Hematopoietic multipotent progenitor cell treated with erythropoietin and hydrocortisone succinate and interleukin-3 and kit ligand, for 4 days (in vitro differentiated cells): ENCODE results near the gene KIF26A.

Source experiments
- DNase-seq: peaks from one replicate; pipeline ENCODE4 v3.0.0-alpha.2; 2015

Gene KIF26A

DNA sequence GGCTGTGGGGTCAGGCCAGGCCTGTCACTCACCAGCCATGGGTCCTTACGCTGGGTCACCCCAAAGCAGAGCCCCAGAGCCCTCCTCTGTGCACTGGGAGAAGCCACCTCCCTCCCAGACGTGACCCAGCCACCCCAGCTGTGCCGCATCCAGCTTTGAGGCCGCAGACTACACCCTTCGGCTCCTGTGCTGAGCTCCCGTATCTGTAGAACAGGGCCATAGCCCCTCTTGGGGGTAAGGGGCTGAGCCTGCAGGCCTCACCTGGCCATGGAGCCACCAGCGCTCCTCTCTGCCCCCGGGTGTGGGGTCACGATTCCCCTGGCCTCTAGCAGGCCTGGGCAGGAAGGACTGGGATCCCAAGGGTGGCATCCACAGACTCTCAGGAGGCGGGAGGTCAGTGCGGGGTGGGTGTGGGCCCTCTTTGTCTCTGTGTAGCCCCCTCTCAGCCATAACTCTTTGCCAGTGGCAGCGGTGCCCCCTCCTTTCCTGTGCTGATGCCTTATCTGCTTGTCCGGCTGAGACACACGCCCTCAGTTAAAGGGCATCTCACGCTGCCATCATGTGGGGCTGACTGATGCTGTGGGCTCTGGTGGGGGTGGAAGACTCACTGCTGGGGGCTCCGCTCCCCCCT lies 36.6 kb upstream of the KIF26A start:
- DNase-seq: no peak

DNA sequence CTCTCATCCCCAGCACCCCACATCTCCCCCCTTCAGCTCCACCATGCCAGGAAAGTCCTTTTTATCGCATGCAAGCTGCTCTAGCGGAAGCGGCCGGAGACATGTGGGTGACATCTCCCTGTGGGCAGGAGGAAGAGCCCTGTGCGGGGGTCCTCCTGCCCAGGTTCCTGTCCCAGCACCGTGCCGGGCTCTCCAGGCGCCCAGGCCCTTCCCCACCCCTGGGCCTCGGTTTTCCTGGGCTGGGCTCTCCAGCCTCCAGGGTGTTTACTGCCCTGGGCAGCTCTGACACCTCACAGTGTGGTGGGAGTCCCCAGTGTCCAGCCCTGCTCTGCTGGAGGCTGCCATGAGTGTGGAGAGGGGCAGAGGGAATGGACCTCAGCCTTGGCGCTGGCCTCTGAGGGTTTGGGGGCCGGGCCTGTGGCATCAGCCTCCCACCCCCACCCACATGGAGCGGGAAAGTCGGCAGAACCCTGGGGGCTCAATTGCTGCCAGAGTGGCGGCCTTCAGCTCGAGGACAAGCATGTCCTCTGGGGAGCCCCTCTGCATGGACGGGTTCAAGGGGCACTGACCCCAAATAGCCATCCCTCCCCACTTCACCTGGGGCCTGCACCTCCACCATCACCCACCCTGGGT lies 36.0 kb upstream of the KIF26A start:
- no peak for DNase-seq

DNA sequence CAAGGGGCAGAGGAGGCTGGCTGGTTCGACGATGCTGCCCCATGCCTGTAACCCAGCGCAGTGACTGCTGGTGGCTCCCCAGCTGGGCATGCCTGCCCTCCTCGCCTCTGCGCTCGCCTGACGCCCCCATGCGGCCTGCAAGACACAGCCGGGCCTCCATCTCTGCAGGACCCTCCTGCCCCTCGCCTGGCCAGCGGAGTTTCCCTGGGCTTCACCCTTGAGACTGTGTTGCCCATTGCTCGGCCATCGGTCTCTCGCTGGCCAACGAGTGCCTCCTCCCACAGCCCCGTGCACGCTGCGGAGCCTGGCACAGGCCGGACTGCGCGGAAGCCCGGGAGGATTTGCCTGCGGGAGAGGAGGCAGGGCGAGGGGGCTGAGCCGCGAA lies 35.3 kb upstream of the KIF26A start:
- no peak for DNase-seq

DNA sequence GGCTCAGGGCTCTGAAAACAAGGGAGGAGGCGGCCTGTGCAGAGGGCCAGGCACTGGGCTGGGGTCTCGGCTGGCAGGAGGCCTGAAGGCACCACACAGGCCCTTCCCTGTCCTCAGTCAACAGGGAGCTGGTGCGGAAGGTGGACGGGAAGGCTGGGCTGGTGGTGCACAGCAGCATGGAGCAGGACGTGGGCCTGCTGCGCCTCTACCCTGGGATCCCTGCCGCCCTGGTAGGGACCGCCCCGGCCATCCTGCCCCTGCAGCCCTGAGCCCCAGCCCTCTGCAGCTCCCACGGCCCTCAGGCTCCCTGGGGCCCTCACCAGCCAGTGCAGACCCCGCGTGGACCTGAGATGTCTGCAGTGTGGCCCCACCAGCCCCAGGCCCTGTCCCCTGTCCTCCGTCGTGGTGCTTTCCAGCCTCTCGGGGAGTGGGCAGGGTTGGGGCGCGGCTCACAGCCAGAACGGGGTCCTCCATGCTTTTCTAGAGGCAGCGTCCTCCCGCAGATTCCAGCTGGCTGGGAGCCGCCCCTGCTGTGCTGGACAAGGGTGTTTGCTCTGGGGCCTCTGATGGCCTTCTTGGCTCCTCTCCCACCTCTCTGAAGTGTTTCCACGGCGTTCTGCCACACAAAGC lies 34.8 kb upstream of the KIF26A start:
- no peak for DNase-seq

DNA sequence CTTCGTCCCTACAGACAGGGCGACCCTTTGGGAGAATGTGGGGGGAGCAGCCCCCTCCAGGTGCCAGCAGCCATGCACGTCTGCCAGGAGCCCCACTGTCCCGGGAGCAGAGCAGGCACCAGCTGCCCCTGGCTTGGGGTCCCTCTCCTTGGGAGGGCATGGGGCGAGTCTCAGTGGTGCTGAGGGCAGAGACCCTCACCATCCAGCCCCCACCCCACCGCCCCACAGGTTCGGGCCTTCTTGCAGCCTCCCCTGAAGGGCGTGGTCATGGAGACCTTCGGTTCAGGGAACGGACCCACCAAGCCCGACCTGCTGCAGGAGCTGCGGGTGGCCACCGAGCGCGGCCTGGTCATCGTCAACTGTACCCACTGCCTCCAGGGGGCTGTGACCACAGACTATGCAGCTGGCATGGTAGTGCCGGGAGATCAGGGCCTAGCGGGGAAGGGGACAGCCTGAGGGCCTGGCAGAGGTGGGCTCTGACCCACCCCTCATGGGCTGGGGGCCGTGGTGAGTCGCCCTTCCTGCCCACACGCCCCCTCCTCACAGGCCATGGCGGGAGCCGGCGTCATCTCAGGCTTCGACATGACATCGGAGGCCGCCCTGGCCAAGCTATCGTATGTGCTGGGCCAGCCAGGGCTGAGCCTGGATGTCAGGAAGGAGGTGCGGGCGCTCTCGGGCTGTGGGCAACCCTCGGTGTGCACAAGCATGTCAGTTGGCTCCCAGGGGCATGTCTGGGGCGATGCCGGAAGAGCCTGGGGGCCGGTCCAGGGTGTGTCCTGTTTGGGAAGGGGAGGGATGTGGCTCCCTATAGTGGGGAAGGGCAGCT lies 34.1 kb upstream of the KIF26A start:
- no peak for DNase-seq

DNA sequence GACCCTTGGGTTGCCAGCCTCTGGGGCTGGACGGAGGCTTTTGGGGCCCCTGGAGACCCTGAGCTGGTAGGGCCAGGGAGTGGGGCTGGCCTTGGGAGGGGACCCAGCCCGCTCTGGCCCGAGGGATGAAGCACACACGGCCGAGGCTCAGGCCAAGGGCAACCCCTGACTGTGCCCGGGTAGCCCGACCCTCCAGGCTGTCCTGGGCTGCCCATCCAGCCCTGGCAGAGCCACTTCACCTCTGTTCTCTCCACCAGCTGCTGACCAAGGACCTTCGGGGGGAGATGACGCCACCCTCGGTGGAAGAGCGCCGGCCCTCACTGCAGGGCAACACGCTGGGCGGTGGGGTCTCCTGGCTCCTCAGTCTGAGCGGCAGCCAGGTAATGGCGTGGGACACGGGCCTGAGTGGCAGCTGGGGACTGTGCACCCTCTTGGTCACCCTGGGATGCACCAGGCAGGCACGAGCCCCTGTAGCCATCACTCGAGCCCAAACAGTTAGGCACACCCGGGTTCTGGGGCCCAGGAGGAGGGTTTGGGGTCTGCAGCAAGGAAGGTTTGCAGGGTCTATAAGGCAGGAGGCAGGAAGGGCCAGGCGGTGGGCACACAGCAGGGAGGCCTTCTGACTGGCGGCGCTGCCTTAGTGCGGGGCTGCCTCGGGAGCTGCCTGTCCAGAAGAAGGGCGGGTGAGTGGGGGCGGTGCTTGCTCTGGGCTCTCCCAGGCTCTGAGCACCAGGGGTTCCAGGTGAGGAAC lies 33.1 kb upstream of the KIF26A start:
- DNase-seq: no peak

DNA sequence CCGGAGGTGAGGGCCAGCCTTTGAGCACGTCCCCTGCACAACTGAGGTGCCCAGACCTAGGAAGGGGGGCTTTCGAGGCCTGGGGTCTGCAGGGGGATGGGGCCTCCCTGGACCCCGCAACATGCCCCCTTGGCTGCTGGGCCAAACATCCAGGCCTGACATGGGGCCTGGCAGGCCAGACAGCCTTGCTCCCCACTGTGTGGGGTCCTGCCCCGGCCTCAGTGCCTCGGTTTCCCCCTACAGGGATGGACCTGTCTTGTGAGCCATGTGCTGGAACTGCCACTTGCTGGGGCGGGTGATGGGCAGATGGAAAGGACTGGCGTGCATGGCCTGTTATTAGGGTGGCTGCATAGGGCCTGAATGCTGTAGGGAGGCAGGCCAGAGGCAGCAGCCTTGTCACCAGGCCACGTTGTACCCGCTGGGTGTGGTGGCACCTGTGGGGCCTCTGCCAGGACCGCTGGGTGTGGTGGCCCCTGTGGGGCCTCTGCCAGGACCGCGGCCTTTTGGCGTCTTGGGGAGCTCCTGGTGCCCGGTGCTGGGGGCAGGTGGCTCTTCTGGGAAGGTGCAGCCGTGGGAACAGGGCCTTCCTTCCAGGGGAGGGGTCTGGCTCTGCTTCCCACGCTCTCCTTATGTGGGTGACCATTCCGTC lies 32.4 kb upstream of the KIF26A start:
- DNase-seq: no peak

DNA sequence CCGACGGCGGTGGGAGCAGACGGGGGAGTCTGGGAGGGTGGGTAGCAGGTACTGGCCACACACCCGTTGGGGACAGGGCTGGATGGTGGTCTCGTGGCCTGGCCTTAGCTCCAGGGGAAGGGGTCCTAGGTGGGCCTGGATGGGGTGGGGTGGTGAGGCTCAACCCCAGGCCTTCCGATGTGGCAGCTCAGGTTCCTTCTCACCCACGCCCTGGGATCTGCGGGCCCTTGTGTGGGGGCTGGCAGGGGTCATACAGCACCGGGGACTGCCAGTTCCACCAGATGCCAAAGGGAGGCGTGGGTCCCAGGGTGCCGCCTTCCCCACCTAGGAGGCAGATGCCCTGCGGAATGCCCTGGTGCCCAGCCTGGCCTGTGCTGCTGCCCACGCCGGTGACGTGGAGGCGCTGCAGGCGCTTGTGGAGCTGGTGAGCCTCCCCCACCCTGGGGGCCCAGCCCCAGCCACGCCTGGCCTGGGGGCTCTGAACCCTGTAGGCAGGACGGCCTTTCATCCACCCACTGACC lies 31.9 kb upstream of the KIF26A start:
- DNase-seq: no peak

DNA sequence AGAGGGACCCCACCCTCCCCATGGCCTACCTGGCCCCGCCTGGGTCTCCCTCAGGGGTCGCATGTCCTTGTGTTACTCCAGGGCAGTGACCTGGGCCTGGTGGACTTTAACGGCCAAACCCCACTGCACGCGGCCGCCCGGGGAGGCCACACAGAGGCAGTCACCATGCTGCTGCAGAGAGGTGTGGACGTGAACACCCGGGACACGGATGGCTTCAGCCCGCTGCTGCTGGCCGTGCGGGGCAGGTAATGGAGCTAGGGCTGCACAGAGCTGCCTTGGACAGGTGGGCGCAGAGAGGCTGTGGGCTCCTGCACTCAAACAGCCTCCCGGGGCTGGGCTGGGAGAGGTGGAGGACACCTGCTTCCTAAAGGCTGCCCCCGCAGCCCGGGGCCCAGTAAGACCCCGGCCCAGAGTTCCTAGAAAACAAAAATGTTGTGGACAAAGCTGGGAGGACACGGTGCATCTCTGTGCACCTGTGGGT lies 31.2 kb upstream of the KIF26A start:
- DNase-seq: no peak

DNA sequence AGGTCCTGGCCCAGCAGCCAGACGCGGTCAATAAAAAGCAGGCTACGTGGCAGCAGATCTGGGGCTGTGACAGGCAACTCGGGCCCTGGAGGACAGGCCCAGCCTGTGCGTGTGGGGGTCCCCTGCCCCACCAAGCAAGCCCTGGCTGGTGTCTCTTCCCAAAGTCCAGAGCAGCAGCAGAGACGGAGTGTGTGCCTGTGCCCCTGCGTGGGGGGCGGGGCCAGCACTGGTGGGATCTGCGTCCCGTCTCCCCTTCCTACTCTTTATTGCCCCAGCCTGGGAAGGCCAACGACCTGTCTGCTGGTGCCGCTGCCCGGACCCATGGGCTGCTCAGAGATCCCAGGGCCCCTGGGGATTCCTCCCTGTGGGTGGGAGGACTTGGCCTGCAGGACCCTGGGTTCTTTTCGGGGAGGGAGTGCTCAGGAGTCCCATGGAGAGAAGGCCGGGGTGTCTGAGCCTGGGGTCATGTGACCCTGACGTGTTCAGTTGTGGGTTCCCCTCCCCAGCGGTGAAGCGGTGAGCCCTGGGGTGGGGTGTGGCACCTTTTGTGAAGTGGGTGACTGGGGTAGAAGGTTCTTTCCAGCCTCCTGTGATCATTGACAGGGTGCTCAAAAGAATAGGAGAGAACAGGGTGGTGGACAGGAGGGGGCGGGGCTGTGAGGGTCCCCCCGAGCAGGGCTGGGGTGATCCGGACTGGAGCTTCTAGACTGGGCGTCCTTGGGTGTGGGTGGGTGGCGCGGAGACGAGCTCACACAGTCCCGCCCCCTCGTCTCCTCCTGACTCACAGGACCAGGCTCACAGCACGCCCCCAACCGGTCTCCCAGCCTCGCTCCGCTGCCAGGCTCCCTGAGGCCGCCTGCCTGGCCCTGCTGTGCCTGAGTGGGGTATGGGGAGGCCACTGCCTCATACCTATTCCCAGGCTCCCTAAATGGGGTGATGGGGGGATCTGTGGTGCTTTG lies 30.5 kb upstream of the KIF26A start:
- no peak for DNase-seq

DNA sequence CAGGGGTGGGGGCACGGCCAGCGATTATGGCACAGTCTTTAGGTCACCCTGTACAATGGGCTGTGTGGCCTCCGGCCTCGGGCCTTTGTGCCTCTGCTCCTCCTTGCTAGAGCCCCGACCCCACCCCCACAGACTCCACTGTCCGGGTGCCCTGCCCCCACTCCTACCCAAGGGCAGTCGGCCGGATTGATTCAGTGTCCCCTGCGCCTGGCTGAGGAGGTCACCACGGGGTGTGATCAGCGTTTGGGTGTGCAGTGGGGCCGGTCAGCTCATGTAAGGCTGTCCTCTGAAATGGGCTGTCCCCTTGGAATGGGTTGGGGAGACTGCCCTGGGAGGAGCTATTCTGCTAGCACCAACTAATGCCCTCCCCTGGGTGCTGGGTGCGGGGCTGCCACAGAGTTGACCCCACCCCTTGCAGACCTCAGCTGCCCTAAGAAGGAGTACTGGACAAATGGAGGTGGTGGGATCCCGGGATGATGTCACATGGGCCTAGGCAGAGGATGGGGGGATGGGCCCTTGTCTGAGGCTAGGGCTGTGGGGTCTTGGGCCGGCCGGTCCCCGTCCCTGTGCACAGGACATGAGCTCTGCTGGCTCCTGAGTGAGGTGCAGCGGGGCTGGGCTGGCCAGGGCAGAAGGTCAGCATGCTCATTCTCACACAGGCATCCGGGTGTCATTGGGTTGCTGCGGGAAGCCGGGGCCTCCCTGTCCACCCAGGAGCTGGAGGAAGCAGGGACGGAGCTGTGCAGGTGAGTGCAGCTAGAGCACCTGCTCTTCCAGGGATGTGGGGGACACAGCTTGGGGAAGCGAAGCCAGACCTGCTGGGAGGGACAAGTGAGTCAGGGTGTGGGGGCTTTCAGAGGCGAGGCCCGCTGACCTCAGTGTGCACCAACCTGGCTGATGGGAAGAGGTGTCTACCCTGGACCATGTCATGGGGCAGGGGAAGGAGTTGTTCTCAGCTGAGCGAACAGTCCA lies 29.5 kb upstream of the KIF26A start:
- no peak for DNase-seq

DNA sequence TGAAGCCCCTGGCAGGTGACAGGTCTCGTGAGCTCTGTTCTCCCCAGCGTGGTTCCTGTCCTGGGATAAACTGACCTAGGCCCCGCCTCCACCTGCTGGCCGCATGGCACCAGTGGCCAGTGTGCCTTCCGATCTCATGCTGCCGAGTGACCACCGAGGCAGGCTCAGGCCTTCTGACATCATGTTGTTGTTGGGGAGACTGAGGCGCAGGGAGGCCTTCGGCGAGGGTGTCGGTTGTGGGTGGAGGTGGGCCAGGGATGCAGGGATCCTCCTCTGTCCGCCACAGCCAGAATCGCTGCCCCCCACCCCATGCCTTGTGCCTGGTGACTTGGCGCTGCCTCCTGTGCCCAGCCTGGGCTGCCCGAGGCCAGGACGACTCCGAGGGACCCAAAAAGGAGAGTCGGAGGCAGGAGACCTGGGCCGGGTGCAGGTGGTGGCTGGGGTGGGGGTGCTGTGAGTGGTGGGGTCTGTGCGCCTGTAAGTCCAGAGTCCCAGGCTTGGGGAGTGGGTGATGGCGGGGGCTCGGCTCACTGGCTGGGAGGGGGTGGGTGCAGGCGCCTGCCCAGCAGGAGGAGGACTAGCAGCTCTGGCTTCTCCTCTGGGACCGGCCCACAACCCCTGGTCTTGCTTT lies 28.5 kb upstream of the KIF26A start:
- no peak for DNase-seq

DNA sequence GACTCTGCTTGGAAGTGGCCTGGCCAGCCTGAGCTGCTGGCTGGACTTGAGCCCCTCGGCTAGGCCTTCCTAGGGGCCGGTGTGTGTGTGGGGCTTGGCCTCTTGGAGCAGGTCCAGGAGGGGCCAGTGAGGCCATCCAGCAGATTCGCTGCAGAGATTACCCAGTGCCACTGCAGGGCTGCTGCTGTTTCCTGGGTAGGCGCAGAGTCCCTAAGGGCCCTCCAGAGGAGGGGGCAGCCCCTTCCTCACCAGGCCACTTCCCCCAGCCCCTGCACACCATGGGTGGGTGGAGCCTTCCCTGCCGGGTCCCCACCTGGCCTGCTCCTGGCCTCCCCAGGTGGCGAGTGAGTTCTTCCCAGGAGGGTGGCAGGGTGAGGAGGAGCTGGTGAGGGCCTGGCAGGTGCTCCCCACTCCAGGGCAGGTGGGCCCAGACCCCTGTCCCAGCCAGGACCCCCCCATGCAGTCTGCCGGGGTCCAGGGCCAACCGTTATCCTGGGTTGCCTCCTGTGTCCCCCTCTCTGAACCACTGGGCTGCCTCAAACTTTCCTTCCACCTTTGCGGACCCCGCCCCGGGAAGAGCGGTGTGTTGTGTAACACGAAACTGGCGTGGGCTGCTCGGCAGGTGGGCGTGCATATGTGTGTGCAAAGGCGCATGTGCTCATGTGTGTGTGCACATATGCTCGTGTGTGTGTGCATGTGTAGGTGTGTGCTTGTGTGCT lies 27.7 kb upstream of the KIF26A start:
- DNase-seq: no peak

DNA sequence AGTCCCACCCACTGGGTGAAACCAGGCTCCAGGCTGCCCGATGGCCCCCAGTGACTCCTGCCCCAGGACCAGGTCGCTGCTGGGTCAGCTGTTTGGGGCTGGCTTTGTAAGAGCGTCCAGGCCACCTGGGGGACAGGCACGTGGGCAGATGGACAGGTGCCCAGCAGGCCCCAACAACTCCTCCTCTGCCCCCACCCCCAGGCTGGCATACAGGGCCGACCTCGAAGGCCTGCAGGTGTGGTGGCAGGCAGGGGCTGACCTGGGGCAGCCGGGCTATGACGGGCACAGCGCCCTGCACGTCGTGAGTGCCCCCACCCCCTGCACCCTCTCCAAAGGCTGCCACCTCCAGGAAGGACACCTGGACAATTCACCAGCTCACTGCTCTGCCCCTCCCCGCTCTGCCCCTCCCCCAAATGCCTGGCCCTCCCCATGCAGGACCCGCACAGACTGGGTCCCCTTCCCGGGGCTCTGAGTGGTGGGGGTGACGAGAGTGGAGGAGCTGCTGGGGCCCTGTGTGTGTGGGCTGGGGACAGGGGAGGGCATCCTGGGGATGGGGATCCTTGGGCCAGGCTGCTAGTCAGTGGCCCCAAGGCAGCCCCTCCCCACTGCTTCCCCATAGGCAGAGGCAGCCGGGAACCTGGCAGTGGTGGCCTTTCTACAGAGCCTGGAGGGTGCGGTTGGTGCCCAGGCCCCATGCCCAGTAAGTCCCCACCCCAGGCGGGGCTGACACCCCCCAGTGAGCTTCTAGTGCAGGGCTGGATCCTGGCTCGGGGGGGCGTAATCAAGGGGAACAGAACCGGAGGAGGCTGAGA lies 26.9 kb upstream of the KIF26A start:
- DNase-seq: no peak

DNA sequence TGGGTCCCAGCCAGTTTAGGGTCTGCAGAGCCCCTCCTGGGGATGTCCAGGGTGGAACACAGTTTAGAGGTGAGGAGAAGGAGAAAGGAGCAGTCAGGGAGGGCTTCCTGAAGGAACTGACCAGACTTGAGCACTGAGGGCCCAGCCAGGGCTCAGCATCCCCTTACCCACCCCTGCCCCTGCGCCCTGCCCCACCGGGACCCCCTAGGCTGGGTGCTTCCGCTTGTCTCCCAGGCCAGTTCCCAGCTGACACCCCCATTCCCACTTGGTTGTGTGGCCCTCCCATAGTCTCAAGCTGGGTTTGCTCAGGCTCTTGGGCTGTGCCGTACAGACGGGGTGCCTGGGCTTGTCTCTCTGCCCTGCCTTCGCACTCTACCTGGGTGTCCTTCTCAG lies 26.3 kb upstream of the KIF26A start:
- no peak for DNase-seq

DNA sequence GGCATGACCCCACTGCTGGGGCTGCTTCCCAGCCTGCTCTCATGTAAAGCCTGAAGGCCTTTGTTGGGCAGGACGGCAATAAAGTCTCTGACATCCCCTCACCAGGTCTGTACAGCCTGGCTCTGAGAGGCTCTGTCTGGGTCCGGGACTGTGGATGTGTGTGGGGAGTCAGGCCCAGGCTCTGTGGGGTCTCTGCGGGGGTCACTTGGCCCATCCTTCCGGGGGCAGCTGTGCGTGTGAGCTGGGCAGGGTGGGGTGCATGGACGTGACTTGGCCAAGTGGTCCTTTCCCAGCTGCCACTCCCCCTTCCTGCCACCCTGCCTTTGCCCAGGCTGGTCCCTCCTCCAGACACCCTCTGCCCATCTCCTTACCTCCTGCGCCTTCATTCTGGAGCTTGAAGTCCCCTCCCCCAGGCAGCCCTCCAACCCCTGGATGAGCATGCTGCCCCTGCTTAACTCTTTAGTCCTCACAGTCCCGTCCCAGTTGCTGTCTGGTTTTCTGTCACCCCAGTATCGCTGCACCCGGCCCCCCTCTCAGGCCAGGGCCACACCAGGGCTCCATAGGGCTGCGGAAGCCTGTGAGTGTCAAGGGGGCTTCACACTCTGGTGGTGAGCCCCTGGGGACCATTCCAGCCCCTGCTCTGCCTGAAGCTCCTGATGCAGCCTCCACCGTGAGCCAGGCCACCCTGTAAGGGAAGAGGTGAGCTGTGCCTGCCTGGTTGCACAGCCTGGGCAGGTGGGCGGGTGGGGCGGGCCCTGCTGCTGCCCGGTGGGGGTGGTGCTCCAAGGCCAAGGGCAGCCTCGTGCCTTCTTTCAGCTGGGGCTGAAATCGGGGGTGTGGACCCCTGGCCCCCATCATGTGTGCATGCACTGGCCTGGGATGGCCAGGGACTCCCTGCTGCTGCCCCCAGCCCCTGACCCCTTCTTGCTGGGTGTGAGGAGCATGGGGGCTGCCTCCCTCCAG lies 25.5 kb upstream of the KIF26A start:
- no peak for DNase-seq
